PC-3 (cell line): ENCODE measurements around the gene NPTX1. TPM values are rescaled to one million over a fixed set of nuclear protein-coding genes. Genes with fewer than 3 reads are reported as not detected.

Experiments used
- ATAC-seq: fragments of 200-7000 bp; cut with Tn5 transposase; 2 replicates; pipeline ENCODE4 v1.9.1; 2020; ENCODE audit warnings: mild to moderate bottlenecking, moderate library complexity
- BruUV-seq: library from RNA; stranded (reverse); fragments of 400-500 nt; replicated peaks from 2 replicates; lab custom pipeline; 2021; lab: Mats Ljungman, UMichigan
- CTCF ChIA-PET: fragments of 300-600 bp; sonication (Branson Sonifier 250); formaldehyde crosslinking; loops from one replicate; lab custom pipeline; 2022; ENCODE audit warnings: antibody characterized with exemption; lab: Charles Lee
- POLR2A ChIA-PET: fragments of 300-600 bp; sonication (Branson Sonifier 250); formaldehyde crosslinking; loops from one replicate; lab custom pipeline; 2022; ENCODE audit warnings: antibody characterized with exemption; ENCODE audit not compliant: unreplicated experiment; lab: Charles Lee
- DNase-seq: peaks from one replicate; pipeline ENCODE4 v3.0.0-alpha.2; 2015
- H2AFZ ChIP-seq: fragments of 300-600 bp; sonication (generic); 2 replicates; pipeline ENCODE4 v1.6.0; 2016; ENCODE audit warnings: antibody characterized with exemption, low read length
- H3F3A ChIP-seq: fragments of 300-600 bp; sonication (generic); one replicate; pipeline ENCODE4 v1.6.0; 2017; ENCODE audit warnings: antibody characterized with exemption, low read length, control low read depth, mild to moderate bottlenecking; ENCODE audit not compliant: unreplicated experiment
- H3K27ac ChIP-seq: fragments of 300-600 bp; sonication (generic); 2 replicates; pipeline ENCODE4 v1.5.1; 2016; ENCODE audit warnings: mild to moderate bottlenecking, low read length
- H3K27me3 ChIP-seq: fragments of 300-600 bp; sonication (generic); 2 replicates; pipeline ENCODE4 v1.6.1; 2016; ENCODE audit warnings: low read length, mixed read lengths
- H3K36me3 ChIP-seq: fragments of 300-600 bp; sonication (generic); 2 replicates; pipeline ENCODE4 v1.6.1; 2016; ENCODE audit warnings: low read depth, mixed run types, low read length, mixed read lengths
- H3K4me1 ChIP-seq: fragments of 300-600 bp; sonication (generic); 2 replicates; pipeline ENCODE4 v1.5.1; 2016; ENCODE audit warnings: low read length; ENCODE audit not compliant: insufficient read depth
- H3K4me2 ChIP-seq: fragments of 300-600 bp; sonication (generic); 2 replicates; pipeline ENCODE4 v1.6.0; 2016; ENCODE audit warnings: low read length
- H3K4me3 ChIP-seq: fragments of 300-600 bp; sonication (generic); 2 replicates; pipeline ENCODE4 v1.5.1; 2016; ENCODE audit warnings: mild to moderate bottlenecking, low read length, mixed read lengths
- H3K79me2 ChIP-seq: fragments of 300-600 bp; sonication (generic); 2 replicates; pipeline ENCODE4 v1.6.1; 2017; ENCODE audit warnings: low read length, mixed read lengths
- H3K9ac ChIP-seq: fragments of 300-600 bp; sonication (generic); 2 replicates; pipeline ENCODE4 v1.6.0; 2016; ENCODE audit warnings: mild to moderate bottlenecking, low read length
- H3K9me2 ChIP-seq: fragments of 300-600 bp; sonication (generic); replicated peaks from 2 replicates; pipeline ENCODE4 v1.6.1; 2016; ENCODE audit warnings: mixed run types, low read length, mixed read lengths
- H3K9me3 ChIP-seq: fragments of 300-600 bp; sonication (generic); 2 replicates; pipeline ENCODE4 v1.6.1; 2016; ENCODE audit warnings: low read length, mixed read lengths
- H4K20me1 ChIP-seq: fragments of 300-600 bp; sonication (generic); 2 replicates; pipeline ENCODE4 v1.6.1; 2016; ENCODE audit warnings: low read length, mixed read lengths
- CTCF ChIP-seq: fragments of 300-600 bp; sonication (generic); conservative IDR thresholded peaks from 2 replicates; pipeline ENCODE4 v1.5.1; 2017; ENCODE audit warnings: antibody characterized with exemption, low read depth, mild to moderate bottlenecking, low read length
- EZH2 ChIP-seq: fragments of 300-600 bp; sonication (generic); IDR thresholded peaks from one replicate; pipeline ENCODE4 v1.6.1; 2017; ENCODE audit warnings: antibody characterized with exemption, mild to moderate bottlenecking, low read length; ENCODE audit not compliant: unreplicated experiment
- EZH2phosphoT487 ChIP-seq: fragments of 300-600 bp; sonication (generic); IDR thresholded peaks from 2 replicates; pipeline ENCODE4 v1.6.1; 2018; ENCODE audit warnings: mild to moderate bottlenecking, antibody characterized with exemption, low read length, borderline replicate concordance
- intact Hi-C: fragments of 100-400 bp; cut with micrococcal nuclease; formaldehyde crosslinking; loops from 2 replicates; pipeline ENCODE4 v1.9.0; 2023
- total RNA-seq: library from RNA; depleted of rRNA; stranded (reverse); fragments of >200 nt; gene quantifications from 2 replicates; pipeline ENCODE4 v1.2.3, GENCODE V29; 2014

Gene NPTX1
- total RNA-seq, 1 experiment from 2014 or later, result 0.55 TPM

- no peaks in the 10 kb centered on the region for H3K9me3 ChIP-seq
- intact Hi-C loops, result no loop called here
- no peak overlapping the region for H3K4me3 ChIP-seq
- no peak overlapping the region for H3K9ac ChIP-seq
- H2AFZ ChIP-seq, result no peak overlapping the region
- DNase-seq, result no peak
- ChIA-PET POLR2A (no interaction called here), CTCF (no interaction called here)
- no peaks in the 10 kb centered on the region for H3K9me2 ChIP-seq
- peaks cover 10% of the 10 kb centered on the region; the same call in 1 of the 2 replicates for H3K27me3 ChIP-seq
- no peak for TF ChIP-seq CTCF
- no peak for TF ChIP-seq EZH2
- TF ChIP-seq EZH2phosphoT487, result no peak
- no peaks in the 10 kb centered on the region for H3K79me2 ChIP-seq
- no peaks in the 10 kb centered on the region for H4K20me1 ChIP-seq
- H3K4me1 ChIP-seq, result no peaks in the 10 kb centered on the region
- no peak overlapping the region for H3K27ac ChIP-seq
- H3F3A ChIP-seq, result no peaks in the 10 kb centered on the region
- H3K4me2 ChIP-seq, result no peak overlapping the region
- no peaks in the 10 kb centered on the region for H3K36me3 ChIP-seq
- BruUV-seq, result no TSS peak
- no peak for ATAC-seq
These were observed 11.1 kb upstream of the NPTX1 start for GRCh38 chr17:80487511-80487910.

GRCh38 chr17:80486692-80487091, 10.3 kb upstream of the NPTX1 start:
- no peak for DNase-seq
- Histone ChIP-seq H4K20me1 (no peaks in the 10 kb centered on the region), H3K4me2 (no peak overlapping the region), H3K27me3 (peaks cover 10% of the 10 kb centered on the region; the same call in 1 of the 2 replicates), H3K79me2 (no peaks in the 10 kb centered on the region), H3K9ac (no peak overlapping the region), H3K9me3 (no peaks in the 10 kb centered on the region), H3K36me3 (no peaks in the 10 kb centered on the region), H2AFZ (no peak overlapping the region), H3K27ac (no peak overlapping the region), H3F3A (no peaks in the 10 kb centered on the region), H3K4me3 (no peak overlapping the region), H3K4me1 (peaks cover 8% of the 10 kb centered on the region; the same call in 1 of the 2 replicates), H3K9me2 (no peaks in the 10 kb centered on the region)
- intact Hi-C loops, result no loop called here
- TF ChIP-seq CTCF (no peak), EZH2 (no peak), EZH2phosphoT487 (no peak)
- no TSS peak for BruUV-seq
- ChIA-PET CTCF (no interaction called here), POLR2A (no interaction called here)
- ATAC-seq, result no peak

GRCh38 chr17:80485846-80486245, 9.4 kb upstream of the NPTX1 start:
- Histone ChIP-seq H3K9ac (no peak overlapping the region), H4K20me1 (no peaks in the 10 kb centered on the region), H3K27me3 (peaks cover 10% of the 10 kb centered on the region; the same call in 1 of the 2 replicates), H3K4me3 (no peak overlapping the region), H3K9me3 (no peaks in the 10 kb centered on the region), H3K79me2 (no peaks in the 10 kb centered on the region), H3F3A (no peaks in the 10 kb centered on the region), H2AFZ (no peak overlapping the region), H3K27ac (no peak overlapping the region), H3K4me2 (no peak overlapping the region), H3K9me2 (no peaks in the 10 kb centered on the region), H3K36me3 (no peaks in the 10 kb centered on the region), H3K4me1 (peaks cover 9% of the 10 kb centered on the region; the same call in 1 of the 2 replicates)
- intact Hi-C loops, result no loop called here
- CTCF ChIA-PET, result no interaction called here
- TF ChIP-seq EZH2phosphoT487 (no peak), CTCF (no peak)
- ATAC-seq (no peak), DNase-seq (no peak)
- no TSS peak for BruUV-seq
- POLR2A ChIA-PET, result no interaction called here
